OCI-M2 (cell line): ENCODE data around the gene CNIH3.
"Not testable (repeated sequence)": the region's sequence is repeated elsewhere in the genome, so short reads cannot be mapped to it uniquely, and the experiment has no call there.

Source experiments
- DNase-seq: peaks from one replicate; lab custom pipeline; 2025; ENCODE audit not compliant: unreplicated experiment; lab: John Stamatoyannopoulos, UW

The CNIH3 gene

DNA sequence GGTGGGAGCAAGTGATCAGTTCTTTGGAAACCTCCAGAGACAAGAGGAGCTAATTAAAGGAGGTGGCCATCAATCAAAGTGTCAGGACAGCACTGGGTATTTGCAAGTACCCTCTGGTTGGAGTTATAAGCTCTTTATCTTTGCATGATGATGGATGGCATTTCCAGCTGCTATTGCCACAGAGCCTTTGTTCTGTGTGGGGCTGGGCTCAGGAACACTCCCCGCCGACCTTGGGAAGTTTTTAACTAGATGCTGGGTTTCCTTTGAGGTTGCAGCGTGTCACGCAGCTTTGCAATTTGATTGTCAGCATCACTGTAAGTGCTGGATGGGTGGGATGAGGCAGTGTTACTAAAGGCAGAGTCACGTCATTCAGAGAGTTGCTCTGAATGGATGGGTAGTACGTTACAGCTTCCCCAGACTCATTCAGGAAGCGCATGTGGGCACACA, 68.9 kb downstream of the CNIH3 start:
- no peak for DNase-seq

DNA sequence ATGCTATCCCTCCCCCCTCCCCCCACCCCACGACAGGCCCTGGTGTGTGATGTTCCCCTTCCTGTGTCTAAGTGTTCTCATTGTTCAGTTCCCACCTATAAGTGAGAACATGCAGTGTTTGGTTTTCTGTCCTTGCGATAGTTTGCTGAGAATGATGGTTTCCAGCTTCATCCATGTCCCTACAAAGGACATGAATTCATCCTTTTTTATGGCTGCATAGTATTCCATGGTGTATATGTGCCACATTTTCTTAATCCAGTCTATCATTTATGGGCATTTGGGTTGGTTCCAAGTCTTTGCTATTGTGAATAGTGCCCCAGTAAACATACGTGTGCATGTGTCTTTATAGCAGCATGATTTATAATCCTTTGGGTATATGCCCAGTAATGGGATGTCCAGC, 70.0 kb downstream of the CNIH3 start:
- not testable (repeated sequence) for DNase-seq

DNA sequence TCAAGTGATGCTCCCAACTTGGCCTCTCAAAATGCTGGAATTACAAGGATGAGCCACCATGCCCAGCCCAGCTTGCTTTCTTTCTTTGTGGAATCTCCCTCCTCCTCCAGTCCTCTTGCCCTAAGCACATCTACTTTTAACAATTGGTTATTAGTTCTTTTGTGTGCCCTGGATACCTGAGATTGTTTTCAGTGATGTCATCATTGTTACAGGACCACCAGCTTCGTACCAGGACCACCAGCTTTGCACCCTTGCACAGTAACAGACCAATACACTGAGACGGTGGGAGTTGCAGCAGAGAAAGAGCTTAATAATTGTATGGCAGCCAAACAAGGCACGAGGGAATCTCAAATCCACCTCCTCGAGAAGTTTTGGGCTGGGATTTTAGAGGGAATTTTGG, 71.3 kb downstream of the CNIH3 start:
- no peak for DNase-seq

DNA sequence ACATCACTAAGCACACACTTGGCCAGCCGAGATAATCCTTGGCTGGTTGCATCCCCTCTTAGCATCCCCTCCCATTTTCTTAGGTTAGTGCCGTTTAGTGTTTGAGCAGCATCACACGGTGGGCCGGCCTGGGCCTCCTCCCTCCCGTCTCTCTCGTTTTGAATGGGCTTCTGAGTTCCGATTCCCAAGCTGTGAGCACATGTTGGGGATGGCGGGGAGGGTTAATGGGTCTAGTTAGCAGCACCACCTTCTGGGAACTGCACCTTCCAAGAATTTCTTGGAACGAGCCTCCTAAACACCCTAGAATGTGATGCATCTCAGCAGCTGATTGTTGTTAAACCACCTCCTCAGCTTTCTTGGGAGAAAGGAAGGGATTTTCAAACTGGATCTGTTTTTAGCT, 73.3 kb downstream of the CNIH3 start:
- no peak for DNase-seq

DNA sequence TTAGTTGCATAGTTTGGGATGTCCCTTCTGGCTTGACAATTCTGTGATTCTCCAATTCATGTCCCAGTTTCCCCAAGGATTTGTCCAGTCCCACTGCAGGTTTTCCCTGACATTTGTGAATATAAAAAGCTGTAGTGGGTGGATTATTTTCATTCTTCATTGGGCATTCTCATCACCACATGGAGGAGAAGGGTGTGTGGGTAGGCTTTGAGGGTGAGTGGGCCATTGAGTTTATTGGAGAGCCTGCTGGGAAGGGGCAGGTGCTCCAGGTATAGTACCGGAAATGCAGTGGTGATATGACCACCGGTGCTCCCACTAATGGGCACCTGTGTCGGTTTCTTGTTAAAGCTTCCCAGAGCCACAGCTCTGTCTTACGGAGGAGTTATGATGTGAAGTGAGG, 74.5 kb downstream of the CNIH3 start:
- DNase-seq = no peak

DNA sequence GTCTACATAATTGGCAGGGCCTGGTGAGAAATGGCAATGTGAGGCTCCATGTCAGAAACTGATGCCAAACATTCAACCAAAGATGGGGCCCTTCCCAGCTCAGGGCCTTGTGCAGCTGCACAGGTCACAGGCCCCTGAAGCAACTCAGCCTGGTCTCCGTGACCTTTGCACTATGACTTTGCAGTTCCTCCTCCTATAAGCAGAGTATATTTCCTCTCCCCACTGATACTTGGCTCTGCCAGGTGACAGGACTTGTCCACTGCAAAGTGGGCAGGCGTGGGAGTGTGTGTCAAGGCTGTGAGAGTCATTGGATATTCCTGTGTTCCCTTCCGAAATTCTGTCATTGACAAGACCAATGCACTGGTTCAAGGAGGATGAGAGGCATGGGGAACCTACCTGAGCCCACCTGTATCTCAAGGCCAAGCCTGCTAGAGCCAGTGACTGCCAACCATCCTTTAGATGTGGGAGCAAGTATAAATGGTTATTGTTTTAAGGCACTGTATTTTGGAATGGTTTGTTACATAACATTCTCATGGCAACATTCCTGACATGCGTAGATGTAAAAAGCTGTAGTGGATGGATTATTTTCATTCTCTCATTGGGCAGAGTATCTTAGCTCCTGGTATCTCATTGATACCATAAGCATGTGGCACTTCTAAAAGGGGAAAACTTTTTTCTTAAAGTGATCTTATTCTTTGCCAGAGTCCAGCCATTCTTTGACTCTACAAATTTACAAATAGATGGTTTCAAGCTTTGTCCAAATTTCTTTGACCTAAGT, 75.2 kb downstream of the CNIH3 start:
- DNase-seq = no peak

DNA sequence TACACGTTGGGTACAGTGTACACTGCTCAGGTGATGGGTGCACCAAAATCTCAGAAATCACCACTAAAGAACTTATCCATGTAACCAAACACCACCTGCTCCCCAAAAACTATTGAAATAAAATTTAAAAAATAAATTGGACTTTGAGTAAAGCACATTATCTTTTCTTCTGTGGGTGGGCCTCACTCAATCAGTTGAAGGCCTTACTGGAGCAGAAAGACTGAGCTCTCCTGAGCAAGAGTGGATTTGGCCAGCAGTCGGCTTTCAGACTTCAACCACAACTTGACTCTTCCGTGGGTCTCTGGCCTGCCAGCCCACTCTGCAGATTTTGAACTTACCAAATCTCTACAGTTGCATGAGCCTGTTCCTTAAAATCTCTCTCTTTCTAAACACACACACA, 78.9 kb downstream of the CNIH3 start:
- DNase-seq = no peak

DNA sequence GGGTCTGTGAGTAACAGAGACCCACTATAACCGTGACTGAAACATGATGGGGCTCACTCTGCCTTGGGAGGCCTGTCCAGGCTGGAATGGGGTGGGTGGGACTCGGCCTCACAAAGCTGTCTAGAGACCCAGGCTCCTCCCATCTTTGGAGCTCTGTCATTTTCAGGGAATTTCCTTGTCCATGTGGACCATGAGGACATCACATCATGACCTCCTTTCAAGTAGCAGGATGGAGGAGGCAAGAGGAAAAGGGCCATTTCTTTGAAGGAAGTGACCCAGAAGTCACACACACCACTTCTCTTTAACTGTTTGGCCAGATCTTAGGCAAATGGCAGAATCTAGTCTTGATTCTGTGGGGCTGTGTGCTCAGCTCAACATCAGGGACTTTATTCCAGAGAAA, 79.9 kb downstream of the CNIH3 start:
- DNase-seq = no peak

DNA sequence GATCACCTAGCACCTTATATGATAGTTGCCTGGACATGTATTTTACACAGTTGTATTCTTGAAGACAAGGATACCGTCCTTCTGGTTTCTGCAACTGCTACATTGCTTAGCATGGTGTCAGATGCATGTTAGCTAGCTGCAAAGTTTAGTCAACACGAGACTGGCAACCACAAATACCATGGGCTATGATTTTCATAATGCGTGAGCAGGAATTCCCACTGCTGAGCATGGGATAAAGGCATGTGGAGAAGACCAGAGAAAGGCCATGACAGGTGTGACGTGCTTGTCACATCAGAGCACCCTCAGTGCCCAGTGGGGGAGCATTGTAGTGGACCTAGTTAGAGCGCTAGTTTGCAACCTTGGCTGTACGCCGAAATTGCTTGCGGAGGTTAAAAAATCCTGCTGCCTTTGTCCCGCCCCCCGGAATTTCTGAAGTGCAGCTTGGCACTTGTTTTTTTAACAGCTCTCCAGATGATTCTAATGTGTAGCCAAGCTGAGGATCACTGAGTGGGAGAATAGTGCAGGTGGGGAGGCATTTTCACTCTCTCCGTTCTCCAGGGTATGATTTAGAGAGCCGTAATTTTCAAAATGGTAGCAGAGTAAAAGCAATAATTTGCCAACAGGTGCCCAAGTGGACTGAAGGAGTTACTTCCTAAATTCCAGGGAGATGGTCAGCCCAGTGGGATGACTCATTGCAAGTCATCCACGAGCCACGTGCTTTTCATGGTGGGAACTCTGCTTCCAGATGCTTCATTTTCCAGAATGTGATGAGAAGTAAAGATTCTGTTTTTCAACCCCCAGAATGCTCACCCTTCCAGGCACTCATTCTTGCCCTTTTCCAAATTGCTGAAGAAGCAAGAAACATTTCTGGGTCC, 81.0 kb downstream of the CNIH3 start:
- DNase-seq = no peak

DNA sequence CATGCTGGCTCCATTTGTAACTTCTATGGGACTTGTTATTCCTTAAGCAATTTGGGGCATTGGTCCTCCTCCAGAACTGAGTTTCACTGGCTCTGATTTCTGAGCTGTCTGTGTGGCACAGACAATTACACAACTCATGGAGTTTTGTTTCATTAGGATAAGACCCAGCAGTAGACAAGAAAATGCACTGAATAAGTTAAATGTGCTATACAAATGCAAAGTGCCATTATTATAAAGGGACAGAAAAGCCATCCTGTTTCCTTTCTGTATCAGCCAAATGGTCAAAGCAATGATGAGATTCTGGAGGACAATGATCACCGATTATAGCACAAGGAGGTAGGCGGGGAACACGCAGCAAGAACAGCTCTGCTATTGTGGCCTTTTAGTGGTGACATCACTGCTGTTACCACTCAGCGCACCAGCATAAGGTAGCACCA, 81.9 kb downstream of the CNIH3 start:
- no peak for DNase-seq

DNA sequence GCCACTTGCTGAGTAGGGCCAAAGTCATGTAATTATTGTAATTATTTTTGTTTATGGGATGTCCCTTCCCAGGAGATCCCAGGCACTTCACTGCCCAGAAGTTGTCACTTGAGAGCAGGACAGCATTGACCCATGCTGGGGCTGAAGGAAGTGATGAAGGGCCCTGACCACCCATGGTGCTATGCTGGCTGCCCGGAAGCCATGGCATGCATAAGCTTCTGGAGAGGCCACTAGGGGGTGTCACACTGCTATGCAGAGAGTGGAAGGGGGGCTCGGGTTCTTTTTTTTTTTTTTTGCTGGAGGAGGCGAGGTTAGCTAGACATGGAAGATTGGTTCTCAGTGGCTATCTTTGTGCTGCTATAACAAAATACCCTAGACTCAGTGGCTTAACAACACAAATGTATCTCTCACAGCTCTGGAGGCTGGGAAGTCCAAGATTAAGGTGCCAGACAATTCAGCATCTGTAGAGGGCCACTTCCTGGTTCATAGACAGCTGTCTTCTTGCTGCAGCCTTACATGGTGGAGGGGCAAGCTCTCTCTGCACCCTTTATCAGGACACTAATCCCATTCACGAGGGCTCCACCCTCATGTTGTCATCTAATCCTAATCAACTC, 84.9 kb downstream of the CNIH3 start:
- DNase-seq = no peak

DNA sequence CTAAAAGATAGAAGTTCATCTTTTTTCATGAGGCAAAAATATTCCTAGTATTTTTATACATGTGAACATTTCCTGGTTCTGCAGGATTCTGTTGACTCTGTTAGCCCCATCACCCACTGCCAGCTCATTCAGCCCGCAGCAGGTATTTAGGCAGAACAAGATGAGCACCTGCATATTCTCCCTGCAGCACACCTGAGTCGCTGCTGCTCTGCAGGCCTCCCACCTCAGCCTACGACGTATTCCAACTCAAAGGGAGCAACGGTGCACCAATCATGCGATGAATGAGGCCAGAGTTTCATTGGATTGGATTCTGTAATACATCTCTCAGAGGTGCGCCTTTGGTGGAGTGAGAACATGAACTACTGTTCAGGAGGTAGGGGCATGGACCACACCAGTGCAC, 87.6 kb downstream of the CNIH3 start:
- no peak for DNase-seq

DNA sequence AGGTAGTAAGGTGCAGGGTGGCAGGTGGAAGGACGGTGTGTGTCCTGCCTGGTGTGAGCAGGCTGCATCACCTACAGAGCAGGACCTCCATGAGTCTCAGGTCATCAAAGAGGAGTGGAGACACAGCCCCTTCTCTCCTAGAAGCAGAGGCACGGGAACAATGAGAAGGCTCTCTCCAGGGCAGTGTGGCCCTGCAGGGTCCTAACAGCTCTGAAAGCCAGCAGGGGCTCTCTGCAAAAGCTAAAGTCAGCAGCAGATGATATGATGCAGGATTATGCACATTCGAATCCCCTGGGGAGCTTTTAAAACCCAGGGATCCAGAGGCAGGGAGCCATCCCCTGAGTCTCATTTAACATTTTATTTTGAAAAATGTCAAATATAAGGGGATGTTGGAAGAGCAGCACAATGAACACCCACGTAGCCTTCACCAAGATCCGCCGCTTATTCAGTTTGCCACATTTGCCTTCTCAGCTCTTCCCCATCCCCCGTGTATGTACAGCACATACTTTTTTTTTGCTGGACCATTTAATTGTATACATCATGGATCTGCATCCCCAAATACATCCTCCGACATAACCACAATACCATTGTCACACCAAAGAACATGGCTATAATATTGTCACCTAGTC, 88.1 kb downstream of the CNIH3 start:
- no peak for DNase-seq

DNA sequence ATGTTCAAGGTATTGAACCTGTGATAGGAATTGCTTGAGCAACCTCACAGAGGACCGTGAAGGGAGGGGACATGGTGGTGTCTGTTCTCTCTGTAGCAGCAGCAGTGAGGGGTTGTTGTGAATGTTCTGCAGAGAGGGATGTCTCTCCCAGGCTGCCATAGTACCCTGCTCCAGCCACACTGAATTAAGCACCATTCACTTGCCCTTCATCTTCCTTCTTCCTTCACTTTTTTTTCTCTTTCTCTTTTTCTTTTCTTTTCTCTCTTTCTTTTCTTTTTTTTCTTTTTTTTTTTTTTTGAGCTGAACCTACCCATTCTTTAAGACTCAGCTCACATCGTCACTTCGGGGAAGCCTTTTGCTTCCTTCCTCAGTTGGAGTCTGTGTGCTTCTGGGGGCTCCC, 89.5 kb downstream of the CNIH3 start:
- DNase-seq = no peak

DNA sequence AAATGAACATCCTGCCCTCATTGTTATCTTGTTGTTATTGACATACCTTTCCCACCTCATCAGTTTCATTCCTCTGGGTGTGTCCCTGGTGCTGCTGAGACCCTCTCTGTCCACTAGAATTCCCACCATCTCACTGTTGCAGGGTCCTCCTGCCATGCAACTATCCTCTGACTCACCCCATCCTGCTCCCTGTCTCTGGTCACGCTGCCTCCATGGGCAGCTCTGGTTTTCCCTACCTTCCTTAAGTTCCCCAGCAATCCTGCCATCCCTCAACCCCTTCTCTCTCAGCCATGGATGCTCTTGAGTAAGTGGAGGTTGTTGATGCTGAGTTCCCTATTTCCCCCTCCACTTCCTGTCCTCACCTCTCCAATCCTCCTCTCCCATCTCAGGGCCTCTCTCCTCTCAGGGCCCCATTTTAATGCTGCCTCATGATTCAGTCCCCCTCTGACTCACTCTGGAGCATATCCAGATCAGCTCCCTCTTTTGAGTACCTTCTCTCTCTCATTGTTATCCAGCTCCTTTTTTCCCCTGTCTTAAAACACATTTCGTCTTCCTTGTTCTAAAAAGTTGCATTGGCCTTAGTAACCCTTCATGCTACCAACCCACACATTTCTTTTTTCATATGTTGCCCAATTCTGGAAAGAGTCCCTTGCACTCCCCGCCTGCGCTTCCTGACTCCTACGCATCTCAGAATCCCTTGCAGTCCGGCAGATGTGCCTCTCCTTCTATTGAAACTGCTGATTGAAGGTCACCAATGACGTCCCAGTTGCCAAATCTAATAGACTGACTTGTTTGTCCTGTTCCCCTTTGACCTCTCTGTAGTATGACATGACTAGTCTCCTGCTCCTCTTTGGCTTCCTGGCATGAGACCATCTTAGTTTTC, 92.0 kb downstream of the CNIH3 start:
- DNase-seq = no peak

DNA sequence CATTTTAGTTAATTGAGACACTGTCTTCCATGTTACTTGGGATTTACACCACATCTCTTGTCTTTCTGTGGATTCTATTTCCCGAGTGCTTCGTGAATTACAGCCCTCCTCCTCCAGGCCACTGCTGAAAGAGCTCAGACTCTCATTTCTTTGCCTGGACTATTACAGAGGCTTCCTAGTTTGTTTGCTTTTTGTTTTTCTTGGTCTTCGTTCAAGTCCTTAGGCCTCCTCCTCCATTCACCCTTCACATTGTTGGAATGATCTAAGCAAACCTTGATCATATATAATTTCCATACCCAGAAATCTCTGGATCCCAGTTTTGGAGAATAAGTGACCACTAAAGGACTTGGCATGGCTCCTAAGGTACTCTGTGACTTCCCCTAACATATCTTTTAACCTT, 94.1 kb downstream of the CNIH3 start:
- DNase-seq = no peak

DNA sequence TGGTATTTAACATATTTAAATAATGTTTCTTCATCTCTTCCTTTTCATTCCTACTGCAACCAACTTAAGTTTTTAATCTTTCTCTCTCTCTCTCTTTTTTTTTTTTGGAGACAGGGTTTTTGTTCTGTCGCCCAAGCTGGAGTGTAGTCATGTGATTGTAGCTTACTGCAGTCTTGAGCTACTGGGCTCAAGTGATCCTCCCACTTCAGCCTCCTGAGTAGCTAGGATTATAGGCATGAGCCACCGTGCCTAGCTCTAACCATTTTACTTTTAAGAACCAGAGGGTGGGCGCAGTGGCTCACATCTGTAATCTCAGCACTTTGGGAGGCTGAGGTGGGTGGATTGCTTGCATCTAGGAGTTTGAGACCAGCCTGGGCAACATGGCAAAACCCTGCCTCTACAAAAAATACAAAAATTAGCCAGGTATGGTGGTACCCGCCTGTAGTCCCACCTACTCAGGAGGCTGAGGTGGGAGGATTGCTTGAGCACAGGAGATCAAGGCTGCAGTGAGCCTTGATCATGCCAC, 95.2 kb downstream of the CNIH3 start:
- not testable (repeated sequence) for DNase-seq

DNA sequence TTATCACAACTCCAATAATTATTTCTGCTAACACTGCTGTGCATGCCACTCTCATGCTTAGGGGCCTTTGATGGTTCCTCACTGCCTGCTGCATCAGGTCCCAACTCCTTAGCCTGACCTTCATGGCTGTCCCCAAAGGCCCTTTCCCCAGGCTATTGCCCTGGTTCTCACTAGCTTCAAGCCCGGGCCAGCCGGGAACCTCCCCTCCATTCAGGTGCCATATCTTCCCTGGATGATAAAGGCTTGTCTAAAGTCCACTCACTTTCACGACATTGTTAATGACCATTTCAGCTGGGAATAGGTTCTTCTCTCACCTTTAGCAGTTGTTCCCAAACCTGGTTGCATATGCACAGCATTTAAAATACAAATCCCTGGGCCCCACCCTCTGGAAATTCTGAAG, 95.8 kb downstream of the CNIH3 start:
- DNase-seq = no peak

DNA sequence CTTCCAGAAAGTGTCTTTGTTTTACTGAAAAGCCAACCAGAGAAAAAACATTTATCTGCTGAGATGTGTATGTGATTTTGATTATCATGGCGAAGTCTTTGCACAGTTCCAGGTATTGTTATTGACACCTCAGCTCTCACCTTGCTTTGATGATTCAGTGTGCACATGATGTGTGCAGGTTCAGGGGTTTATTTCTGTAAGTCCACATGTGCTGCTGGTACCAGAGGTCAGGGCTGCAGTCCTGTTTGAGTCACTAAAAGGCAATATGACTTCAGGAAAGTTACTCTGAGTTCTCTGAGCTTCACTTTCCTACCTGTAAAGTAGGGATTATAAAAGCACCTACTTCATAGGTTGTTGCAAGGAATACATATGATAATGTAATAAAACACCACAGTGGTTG, 97.1 kb downstream of the CNIH3 start:
- DNase-seq = no peak

DNA sequence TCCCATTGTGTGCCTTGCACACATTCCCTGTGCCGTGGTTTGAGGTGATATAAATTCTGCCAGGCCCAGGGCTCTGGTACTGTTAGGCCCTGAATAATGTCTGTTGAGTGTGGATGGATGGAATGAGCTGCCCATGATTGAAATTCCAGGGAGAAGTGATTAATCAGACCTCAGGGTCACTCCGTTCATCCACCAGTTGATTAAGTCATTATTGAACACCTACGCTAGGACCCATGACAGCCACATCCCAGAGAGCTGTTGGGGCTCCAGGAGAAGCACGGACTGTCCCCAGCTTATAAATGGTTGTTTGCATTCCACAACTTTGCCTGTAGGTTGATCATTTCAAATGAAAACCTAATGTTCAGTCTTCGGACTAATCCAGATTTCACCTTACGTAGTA, 98.4 kb downstream of the CNIH3 start:
- DNase-seq = no peak
